ENCODE results near the gene FOXN3.
"Not testable (repeated sequence)": the region's sequence is repeated elsewhere in the genome, so short reads cannot be mapped to it uniquely, and the experiment has no call there.

Gene FOXN3

DNA sequence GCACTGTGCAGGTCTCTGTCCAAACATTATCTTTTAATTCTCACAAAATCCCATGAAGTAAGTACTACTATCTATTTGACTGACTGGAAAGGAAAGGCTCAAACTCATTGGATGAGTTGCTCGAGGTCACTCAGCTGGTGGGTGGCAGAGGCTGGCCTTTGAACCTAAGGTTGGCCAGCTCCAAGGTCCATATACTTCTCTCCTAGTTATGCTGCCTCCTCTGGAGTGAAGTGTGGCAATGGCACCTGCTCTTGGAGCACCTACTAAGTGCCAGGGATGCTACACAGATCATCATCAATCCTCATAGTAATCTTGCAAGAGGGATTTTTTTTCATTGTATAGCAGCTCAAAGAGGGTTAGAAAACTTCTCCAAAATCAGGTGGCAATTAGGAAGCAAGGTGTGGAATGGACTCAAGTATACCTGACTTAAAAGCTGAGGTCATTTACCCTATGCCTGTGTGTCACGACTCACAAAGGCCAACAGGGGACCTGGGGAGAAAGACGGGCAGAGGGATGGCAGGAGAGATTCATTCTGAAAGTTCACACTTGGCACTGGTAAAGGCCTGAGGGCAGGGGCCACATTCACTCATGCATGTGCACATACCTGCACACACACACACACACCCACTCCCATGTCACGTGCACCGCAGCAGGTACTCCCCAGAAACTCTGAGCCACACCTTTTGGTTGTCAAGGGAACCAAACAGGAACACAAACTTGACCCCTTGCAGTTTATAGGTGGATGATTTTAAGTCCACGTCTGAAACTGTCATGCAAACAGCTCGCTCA is 146.4 kb downstream of the FOXN3 start:
- no peak for DNase-seq

GRCh38 chr14:89269404-89269803 is 147.6 kb downstream of the FOXN3 start:
- DNase-seq: no peak

- DNase-seq: no peak
Observed at GRCh38 chr14:89268514-89268913, 148.5 kb downstream of the FOXN3 start.

DNA sequence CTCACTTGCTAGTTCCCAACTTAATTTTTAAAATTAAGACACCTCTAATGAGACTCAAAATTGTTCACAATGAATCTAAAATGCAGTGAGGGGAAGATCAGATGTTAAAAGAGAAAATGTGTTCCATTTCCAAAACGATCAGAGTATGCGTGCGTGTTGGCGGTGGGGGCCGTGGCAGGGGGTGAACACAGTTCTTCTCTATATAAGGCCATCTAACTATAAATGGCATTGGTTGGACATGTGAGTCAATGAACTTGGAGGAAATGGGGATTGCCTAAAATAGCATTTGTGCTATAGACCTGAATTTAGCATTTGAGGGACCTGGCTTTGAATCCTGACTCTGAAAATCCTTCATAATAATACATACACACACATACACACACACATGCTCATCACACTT is 149.4 kb downstream of the FOXN3 start:
- DNase-seq: no peak

DNA sequence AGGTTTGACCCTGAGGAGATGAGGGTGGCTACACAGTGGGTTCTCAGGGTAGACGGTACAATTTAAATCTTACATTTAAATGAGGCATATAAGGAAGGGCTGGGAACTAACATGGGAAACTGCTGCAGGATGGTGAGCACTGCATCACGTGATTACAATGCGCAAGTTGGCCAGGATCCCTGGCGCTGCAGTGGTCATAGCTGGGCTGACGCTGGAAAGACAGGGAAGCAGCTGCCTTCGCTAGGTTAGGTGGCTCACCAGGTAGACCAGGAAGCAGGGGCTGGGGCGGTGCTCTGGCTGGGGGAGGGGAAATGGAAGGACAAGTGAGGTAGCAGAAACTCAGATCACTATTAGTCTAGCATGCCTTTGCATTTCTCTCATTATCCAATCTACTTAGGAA is 149.9 kb downstream of the FOXN3 start:
- DNase-seq: no peak

- DNase-seq: no peak
Observed at GRCh38 chr14:89266754-89267153, 150.3 kb downstream of the FOXN3 start.

- DNase-seq: no peak
Observed at GRCh38 chr14:89265234-89265633, 151.8 kb downstream of the FOXN3 start.

DNA sequence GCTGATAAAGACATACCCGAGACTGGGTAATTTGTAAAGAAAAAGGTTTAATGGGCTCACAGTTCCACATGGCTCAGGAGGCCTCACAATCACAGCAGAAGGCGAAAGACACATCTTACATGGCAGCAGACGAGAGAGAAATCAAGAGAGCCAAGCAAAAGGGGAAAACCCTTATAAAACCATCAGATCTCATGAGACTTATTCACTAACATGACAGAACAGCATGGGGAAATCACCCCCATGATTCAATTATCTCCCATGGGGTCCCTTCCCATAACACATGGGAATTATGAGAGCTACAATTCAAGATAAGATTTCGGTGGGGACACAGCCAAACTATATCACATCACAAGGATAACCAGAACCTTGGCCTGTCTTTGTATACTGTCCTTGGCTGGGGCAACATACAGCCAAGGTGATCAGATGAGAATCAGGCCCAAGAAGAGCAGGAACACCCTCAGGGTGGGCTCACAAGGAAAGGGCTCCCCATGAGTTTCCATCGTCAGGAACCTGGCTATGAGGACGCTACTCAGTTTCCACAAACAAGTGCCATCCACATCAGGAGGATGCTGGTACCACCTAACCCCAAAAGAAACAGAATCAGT is 152.7 kb downstream of the FOXN3 start:
- DNase-seq: no peak

DNA sequence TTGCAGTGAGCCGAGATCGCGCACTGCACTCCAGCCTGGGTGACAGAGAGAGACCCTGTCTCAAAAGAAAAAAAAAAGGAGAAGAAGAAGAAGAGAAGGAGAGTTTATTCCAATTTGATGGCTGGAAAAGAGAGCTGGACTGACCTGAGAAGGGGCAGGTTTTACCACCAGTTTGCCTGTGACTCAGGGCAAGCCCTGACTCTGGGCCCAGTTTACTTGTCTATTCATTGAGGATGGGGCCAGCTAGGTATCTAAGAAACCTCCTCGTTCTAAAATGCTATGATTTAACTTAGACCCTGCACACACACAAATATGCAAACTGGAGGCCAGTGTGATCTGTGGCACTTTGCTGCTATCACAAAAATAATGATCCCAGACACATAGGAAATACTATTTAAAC is 155.0 kb downstream of the FOXN3 start:
- no peak for DNase-seq

- no peak for DNase-seq
Observed at GRCh38 chr14:89260898-89261297, 156.1 kb downstream of the FOXN3 start.

DNA sequence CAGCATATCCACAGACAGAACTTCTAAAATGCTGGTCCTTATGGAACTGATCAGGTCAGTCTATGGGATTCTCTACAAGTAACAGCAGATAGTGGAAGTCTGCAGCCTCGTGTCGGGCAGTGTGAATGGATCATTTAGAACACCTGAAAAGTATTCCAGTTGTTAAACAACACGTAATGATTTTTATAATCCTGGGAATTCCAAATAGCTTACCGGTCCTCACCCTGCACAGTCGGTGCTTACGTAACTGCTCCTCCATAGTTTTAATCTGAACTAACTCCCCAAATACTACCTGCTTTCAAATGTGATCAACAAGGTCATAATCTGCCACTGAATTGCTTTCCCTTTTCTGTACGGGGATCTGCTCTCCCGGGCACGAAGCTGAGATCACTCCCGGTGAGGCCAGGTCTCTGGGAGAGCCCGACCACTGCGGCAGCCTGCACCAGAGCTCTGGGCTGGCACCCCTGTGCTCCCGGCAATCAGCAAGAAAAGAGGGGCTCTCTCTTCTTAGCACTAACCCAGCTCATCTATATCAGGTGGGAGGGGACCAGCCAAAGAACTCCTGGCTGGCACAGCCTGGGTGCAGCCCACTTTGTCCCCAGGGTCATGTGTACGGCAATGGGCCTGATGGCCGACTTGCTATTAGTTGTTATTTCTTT is 157.0 kb downstream of the FOXN3 start:
- DNase-seq: no peak

DNA sequence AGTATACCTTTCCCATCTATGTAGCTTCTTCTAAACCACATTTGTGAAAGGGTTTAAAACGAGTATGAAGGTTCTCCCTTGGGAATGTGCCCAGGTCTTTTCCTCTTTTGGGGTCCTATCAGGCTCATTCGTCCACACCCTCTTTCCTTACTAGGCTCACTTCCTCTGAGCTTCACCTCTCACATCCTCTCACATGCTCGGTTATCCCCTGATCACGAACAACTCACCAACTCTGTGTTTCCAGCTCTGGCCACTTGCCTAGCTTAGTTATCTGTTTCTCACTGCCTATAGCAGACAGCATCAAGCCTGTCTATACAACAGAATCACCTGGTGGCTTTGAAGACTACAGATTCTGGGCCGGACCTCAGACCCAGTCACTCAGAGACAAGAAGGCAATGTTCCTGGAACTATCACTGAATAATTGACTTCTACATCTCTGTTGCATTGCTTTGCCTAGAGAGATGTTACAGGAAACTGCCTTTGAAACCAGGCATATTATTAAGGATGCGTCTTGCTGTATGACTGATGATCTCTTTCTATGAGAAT is 158.2 kb downstream of the FOXN3 start:
- DNase-seq: no peak

GRCh38 chr14:89256951-89257350 is 160.1 kb downstream of the FOXN3 start:
- no peak for DNase-seq

GRCh38 chr14:89256283-89256682 is 160.8 kb downstream of the FOXN3 start:
- no peak for DNase-seq

DNA sequence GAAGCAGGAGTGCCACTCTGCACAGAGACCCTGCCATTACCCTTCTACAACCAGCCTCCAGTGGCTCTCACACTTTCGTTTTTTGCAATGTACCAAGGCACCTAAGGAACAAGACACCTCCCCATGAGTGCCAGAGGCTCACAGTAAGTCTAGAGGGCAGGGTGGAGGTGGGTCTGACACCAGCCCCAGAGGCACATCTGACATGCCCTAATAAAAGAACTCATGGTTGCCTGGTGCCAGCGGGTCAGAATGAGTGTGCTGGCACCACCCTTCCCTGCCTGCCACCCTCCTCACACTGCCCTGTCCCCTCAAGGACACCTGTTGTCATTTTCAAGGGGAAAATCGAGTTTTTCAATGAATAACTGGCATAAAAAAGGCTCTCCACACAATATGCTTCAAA is 161.2 kb downstream of the FOXN3 start:
- no peak for DNase-seq

DNA sequence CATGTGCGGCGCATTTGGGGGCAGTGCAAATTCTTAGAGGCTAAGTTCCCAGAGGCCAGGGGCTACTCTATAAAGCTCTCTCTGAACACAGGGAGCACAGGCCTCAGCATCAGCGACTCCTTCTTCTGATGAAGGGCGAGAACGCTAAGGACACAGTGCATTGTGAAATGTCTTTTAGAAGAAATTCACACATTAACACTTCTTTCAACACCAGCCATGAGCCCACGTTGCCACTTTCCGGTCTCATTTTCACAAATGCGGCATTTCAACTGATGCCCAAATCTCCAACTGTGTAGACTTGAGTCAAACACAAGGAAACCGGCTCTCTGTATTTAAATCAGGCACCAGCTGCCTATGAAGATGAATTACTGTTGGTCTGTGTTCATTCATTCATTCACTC is 162.0 kb downstream of the FOXN3 start:
- DNase-seq: no peak

DNA sequence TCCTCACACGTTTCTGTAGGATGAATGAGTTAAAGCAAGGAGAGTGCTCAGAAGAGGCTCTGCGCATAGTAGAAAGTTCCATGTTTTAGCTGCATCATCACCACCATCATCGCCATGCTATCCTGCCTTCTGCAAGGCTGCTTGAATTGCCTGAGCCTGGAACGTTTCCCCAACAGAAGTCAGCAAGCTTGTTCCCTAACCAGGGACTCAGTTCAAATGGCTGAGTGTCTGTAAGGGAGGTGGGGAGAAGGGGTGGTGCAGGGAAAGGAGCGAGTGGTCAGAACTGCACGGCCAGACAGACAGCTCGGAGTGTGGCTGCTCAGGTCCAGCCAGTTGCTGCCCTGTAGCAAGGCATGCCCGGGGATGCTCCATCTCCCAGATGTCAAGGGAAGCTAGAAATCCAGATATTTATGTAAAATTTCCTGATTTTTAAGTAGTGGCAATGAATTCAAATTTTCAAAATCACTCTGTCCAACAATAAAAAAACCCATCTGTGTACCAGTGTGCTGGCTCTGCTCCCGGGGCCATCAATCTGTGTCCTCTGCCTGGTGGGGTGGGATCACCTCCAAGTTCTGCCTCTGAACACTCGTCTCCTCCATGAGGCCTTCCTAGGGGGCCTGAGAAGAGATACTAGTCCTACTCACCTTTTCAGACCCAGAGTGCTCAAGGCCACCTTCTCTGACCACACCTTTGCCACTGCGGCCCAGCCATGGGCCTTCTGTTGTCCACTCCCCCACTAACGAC is 162.7 kb downstream of the FOXN3 start:
- no peak for DNase-seq

DNA sequence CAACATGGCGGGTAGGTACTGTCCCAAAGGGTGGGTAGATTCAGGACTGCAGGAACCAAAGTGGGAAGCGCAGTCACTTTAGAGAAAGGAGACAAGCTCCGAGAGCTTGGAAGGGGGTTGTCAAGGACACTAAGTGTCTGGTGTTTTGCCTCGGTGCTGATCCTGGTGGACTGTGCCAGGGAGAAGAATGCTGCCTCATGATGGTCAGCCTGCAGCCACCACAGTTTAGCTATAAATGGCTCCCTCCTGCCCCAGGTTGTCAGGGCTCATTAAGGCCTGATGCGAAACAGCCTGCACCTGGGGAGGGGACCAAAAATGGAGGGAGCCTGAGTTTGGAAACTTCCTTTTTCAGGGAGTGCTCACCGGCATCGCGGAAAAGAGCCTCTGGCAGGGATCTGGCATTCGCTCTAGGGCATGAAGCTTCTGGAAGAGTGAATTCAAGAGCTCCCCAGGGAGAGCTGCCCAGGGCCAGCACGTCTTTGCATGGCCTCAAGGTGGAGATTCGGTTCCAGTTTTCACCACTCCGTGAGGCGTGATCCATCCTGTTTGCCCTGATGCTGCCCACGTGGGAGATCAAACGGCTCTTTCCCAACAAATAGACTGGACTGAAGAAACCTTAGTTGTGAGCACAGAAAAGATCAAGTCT is 164.0 kb downstream of the FOXN3 start:
- DNase-seq: no peak

- DNase-seq: no peak
Observed at GRCh38 chr14:89251061-89251460, 166.0 kb downstream of the FOXN3 start.

DNA sequence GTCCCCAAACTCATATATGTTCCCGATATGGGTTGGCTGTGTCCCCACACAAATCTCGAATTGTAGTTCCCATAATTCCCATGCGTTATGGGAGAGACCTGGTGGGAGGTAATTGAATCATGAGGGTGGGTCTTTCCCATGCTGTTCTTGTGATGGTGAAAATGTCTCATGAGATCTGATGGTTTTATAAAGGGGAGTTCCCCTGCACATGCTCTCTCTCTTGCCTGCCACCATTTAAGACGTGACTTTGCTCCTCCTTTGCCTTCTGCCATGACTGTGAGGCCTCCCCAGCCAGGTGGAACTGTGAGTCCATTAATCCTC is 166.4 kb downstream of the FOXN3 start:
- not testable (repeated sequence) for DNase-seq

DNA sequence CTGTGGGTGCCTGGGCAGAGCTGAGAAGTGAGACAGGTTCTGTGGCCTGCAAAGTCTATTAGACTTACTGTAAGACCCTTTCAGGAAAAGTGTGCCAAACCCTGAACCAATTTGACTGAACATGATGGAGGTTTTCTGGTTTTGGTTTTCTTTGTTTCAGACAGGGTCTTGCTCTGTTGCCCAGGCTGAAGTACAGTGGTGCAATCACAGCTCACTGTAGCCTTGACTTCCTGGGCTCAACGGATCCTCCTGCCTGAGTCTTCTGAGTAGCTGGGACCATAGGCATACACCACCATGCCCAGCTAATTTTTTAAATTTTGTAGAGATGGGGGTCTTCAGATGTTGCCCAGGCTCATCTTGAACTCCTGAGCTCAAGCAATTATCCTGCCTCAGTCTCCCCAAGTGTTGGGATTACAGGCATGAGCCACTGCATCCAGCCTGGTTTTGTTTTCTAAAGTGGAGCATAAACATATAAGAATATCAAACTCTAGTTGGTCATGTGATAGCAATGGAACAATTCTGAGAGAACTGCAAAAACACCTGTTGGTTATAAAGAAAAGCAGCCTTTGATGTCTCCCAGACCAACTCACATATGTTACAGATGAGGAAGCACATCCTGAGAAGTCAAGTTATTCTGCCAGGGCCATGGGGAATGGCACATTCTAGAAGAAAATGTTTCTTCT is 166.9 kb downstream of the FOXN3 start:
- DNase-seq: no peak

DNA sequence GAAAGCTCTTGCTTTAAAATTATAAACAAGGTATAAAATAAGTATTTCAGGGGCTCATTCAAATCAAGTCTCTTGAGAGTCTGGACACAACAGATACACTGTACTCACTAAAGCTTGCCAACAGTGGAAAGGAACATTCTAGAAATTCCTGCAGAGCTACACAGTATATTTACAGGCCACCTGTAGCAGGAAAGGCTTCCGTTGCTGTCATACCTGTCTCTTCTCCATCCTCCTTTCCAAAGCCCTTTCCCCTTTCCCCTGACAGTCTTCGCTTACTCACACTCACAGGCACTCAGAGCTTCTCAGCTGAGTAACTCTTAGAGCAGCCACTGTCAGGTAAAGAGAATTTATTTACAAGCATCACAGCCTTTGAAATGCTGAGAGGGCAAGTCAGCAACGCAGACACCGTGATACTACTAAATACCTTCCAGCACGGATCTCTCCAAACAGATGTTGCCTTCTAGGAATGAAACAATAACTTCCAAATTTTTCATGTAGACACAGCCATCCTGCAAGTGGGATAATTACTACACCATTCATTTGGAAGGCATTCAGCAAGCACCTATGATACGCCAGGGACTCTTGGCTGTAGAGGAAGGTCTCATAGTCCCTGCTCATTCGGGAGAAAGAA is 167.9 kb downstream of the FOXN3 start:
- no peak for DNase-seq
